Spleen (tissue), 7 donors: ENCODE measurements around the gene HDAC8.

ENCODE experiments used
- CTCF ChIP-seq, 11 experiments: fragments of 200-600 bp in 7 of 11; fragments of 450-650 bp in 4 of 11; sonication (generic) in 4 of 11; IDR thresholded peaks in 8 of 11; conservative IDR thresholded peaks in 3 of 11; 1 replicate in 7 of 11; 2 replicates in 4 of 11; pipeline versions ENCODE4 v1.4.0 to v1.8.0; 2016 to 2021; ENCODE audit warnings: antibody characterized with exemption in 11 of 11, inconsistent platforms in 4 of 11, mild to moderate bottlenecking in 1 of 11
- POLR2A ChIP-seq, 3 donors: fragments of 450-650 bp; IDR thresholded peaks; one replicate each; pipeline ENCODE4 v1.5.1; 2017; ENCODE audit warnings: antibody characterized with exemption in 3 of 3, mild to moderate bottlenecking in 1 of 3
- POLR2AphosphoS5 ChIP-seq, 3 donors: sonication (generic); formaldehyde crosslinking; IDR thresholded peaks; one replicate each; pipeline ENCODE4 v1.5.1; 2017; ENCODE audit warnings: antibody characterized with exemption in 3 of 3
- donor health status: DM: no; HTN: no; CAD: no; lungs with moderate emphysema.
- donor health status: DM: no; HTN: no; CAD: no.
- donor health status: DM: no; HTN: no; CAD: no.

- TF ChIP-seq CTCF (IDR thresholded peaks at IDR 0.05 in 8 of 11, conservative IDR thresholded peaks at IDR 0.05 in 3 of 11) (no peak), POLR2A (IDR thresholded peaks at IDR 0.05) (no peak), POLR2AphosphoS5 (IDR thresholded peaks at IDR 0.05) (no peak)
Observed at GRCh38 chrX:72396117-72396516, 176.5 kb downstream of the HDAC8 start.
